GM18499 (cell line): ENCODE data around the gene TRAF1.

Source experiments
- ATAC-seq: cut with Tn5 transposase; IDR thresholded peaks from one replicate; pipeline ENCODE4 v1.9.1; 2021; ENCODE audit warnings: moderate number of reproducible peaks; ENCODE audit not compliant: insufficient read depth, unreplicated experiment

TRAF1 gene

DNA sequence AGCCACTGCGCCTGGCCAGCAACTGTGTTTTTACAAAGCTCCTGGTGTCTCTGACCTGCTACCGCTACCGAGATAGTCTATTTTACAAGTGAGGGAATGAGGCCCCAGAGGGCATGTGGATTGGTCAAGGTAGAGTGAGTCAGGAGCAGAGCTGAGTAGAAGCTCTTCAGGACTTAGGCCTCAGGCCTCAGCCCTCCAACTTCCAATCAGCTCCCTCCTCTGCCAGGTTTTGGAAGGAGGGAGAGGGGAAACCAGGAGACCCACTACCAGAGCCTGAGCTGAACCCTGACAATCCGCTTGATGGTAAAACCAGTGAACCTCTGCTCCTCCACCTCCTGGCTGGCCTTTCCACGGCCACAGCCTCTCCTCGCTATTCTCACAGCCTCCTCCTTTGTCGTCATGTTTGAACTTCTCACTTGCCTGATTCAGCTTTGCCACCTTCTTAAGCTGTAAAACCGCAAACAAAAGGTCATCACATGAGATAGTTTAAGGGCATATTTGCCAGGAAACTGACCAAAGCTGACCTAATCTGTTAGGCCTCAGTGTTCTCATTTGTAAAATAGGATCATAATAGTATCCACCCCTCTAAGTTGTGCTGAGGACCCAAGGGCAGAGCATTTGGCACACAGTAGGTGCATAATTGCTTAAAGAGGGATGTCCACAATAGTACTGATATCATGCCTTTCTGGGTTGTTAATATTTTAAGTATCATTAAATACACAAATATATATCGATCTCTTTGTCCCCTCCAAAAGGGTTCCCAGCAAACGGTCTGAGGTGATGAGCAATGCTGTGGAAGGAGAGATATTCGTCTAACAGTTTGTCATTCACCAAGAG lies 1.7 kb downstream of the TRAF1 start:
- ATAC-seq: no peak

DNA sequence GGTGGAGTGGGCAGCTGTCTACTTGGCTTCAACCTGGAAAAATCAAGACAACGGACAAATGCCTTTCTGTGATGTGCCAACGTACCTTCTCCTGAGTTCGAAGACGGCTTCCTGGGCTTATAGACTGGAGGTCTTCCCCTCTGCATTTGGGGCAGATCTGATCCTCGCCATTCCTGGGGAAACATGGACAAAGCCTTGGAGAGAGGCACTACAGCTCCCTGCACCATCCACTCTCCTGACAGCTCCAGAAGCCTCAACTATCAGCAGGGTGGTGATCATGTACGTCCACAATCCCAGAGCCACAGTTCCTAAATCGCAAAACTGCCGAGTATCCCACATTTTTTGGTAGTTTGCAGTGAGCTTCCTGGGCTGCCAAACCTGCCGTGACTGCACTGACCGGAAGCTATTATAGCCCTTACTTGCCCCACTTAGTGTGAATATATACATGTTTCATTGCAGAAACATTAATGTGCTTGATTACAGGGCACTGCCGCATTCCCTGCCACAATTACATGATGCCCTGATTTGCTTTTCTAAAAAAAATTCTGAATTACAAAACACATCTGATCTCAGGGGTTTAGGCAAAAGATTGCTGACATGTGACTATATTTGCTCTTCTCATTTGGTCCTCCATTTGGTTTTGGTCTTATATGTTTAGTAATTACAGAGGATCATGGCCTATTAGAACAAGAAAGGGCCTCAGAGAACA lies 2.8 kb downstream of the TRAF1 start:
- ATAC-seq: no peak

DNA sequence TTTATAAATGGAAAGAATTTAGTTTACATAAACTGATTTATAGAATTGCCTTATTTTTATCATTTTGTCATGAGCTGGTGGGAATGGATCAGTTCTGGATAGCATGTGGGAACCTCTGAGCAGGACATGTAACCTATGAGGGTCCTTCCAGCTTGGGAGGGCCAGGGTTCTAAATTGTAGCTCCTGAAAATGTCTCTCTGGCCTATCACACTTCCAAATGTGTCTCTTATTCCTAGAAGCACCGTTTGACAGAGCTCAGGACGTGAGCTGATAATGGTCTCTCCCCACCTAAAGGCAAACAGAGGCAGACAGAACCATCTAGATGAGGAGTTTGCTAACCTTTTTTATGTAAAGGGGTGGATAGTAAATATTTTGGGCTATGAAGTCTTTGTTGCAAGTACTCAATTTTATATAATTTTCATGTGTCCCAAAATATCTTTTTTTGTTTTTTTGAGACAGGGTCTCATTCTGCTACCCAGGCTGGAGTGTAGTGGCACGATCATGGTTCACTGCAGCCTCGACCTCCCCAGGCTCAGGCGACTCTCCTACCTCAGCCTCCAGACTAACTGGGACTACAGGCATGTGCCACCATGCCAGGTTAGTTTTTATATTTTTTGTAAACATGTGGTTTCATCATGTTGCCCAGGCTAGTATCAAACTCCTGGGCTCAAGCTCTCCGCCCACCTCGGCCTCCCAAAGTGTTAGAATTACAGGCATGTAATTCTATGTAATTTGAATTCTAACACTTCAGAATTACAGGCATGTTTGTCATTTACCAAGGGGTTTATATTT lies 4.0 kb downstream of the TRAF1 start:
- ATAC-seq: no peak

DNA sequence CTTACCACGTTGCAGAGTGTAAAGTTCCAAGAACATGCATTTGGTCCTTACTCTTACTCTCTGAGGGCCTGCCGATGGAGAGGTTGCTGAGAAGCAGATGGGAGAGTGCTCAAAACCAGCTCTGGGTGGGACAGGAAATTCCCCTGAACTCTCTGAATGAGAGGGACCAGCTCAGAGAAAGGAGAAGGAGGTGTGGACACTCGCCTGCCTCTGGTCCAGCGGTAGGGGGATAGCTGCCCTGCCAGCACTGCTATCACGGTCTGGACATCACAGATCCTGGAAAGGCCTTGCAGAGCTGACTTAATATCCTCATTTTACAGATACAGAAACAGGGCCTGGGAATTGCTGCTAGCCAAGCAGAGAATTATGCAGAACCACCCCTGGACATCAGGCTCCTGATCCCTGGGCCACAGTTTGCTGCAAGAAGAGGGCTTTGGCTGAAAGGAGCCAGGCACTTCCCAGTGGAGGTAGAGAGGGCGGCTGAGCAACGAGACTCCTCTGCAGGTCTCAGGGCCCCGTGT lies 4.9 kb downstream of the TRAF1 start:
- ATAC-seq: no peak

- ATAC-seq: no peak
Observed at GRCh38 chr9:120920806-120921178, 5.8 kb downstream of the TRAF1 start.

- ATAC-seq: no peak
Observed at GRCh38 chr9:120919843-120920805, 6.5 kb downstream of the TRAF1 start.

DNA sequence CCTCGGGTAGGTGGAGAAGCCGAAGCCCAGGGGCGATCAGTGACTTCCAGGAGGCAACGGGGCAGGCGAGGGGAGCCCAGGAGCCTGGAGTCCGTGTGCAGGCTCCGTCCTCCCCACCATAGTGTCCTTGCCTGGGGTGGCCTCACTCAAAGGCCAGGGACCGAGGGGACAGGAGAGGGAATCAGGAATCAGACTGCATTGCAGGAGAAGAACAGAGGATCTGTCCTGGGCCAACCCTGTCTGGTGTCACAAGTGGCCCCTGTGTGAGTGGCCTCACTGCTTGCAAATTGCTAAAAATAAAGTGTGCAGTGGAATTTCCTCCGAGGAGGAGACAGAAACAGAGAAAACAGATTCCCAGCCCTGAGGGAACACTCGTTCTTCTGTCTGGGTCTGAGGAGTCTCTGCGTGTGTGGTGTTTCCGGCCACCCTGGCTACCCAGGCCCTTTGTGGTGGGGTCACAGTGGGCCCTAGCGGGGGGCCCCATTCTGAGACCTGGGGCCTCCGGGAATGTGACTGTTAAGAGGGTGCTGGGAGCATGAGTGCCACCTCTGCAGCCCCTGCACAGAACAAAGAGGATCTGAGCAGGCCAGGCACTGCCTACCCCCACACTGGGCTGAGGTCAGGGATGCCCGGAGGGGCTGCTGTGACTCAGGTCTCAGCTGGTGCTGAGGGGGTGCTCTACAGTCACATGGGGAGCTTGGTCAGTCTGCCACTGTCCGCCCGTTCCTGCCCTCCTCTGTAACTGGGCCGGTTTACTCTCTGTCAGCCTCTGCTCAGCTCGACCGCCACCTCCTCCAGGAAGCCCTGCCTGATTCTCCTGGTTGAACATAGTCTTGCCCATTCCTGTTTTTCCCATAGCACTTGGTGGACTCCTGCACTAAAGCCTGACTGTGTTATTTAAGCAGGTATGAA lies 7.4 kb downstream of the TRAF1 start:
- no peak for ATAC-seq

DNA sequence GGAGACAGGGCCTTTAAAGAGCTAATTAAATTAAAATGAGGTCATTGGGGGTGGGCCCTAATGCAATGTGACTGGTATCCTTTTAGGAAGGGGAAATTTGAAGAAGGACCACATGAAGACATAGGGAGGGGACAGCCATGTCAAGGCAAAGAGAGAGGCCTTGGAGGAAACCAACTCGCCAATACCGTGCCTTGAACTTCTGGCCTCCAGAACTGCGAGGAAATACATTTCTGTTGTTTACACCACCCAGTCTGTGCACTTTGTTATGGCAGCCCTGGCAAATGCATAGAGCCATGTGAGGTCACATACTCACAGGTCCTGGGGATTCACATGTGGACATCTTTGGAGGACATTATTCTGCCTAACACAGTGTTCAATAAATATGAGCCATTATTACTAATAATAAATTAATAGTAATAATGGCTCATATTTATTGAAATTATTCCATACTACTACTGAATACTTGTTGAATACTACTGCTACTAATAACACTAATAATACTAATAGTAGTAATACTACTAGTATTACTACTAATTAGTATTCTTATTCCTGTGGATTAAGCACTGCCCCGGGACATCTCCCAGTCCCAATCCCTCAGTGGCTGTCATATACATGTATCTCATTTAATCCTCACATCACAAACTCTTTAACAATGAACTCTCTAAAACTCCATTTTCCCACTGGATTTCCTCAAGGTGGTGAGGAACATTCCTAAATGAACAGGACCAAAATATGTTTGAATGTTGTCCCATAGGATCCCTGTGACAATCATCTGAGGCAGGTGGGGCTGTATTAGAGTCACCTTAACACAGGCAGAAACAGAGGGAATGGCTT lies 8.4 kb downstream of the TRAF1 start:
- no peak for ATAC-seq

- ATAC-seq: no peak
Observed at GRCh38 chr9:120916991-120917880, 9.4 kb downstream of the TRAF1 start.

DNA sequence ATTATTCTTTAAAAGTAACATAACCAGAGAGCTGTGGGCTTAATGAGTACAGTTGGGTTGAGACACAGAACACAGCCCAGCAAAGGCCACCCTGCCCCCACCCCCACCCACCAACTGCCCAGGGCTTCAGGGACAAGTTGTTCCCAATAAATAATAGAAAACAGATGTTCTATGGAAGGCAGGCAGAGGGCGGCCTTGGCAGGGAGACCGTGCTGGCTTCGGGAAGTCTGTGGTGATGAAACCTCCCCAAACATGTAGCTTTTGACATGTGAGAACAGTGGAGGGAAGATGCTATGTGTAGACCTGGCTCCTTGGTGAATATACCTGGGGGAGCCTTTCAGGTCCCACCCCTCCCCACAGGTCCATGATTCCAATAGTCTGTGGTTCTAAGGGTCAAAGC lies 10.0 kb downstream of the TRAF1 start:
- ATAC-seq: no peak

GRCh38 chr9:120915854-120916470 lies 10.6 kb downstream of the TRAF1 start:
- no peak for ATAC-seq

DNA sequence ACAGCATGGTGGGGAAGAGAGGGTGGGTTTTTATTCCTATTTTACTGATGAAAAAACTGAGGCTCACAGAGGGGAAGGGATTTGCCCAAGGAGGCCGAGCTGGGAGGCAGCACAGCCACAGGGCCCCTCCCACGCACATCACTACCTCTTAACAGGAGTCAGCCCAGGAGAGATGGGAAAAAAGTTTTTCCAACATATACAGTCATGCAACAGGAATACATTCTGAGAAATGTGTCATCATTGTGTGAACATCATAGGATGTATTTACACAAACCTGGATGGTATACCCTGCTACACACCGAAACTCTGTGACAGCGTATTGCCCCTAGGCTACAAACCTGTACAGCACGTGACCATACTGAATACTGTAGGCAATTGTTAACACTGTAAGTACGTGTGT lies 11.6 kb downstream of the TRAF1 start:
- no peak for ATAC-seq

DNA sequence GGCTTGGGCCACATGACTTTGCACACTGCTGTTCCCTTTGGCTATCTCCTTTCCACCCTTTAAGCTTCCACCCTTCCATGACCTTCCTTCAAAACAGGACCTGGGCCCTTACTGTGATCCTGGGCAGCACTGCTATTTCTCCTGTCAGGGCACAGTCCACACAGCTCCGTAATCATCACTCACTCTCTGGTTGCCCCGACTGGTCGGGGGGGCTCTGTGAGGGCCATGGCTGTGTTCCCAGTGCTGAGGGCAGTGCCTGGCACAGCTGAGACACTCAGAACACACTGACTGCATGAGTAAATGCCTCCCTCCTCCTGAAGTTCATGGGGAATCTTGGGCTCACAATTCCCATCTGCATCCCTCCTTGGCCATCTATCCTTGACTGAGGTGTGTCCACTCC lies 12.2 kb downstream of the TRAF1 start:
- ATAC-seq: no peak

GRCh38 chr9:120913647-120914264 lies 12.8 kb downstream of the TRAF1 start:
- no peak for ATAC-seq

- no peak for ATAC-seq
Observed at GRCh38 chr9:120912958-120913646, 13.5 kb downstream of the TRAF1 start.
